SIG-M5 treated with dmso at 0.1 percent for 504 hours (cell line): Measurements from ENCODE around the gene RASGEF1C.

Experiments
- DNase-seq: peaks from one replicate; lab custom pipeline; 2025; ENCODE audit not compliant: unreplicated experiment; lab: John Stamatoyannopoulos, UW

RASGEF1C gene

GRCh38 chr5:180060192-180060591, 148.8 kb downstream of the RASGEF1C start:
- DNase-seq: no peak

DNA sequence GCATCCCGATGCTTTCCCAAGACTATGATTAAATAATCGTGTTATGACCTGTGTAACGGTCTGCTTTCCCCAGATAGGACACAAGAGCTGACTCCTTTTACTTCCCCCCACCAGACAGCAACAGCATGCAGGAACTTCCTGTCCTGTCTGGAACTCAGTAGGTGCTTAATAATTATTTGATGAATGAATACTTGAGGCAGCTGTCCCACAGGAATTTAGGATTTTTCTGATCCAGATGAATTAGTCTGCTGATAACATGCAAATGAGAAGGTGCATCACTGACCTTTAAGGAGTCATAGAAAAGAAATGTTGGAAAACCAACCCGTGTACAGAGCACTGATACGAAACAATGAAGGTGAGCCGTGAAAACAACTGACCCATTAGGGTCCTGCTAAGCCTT, 149.7 kb downstream of the RASGEF1C start:
- DNase-seq: no peak

GRCh38 chr5:180056153-180056552, 152.9 kb downstream of the RASGEF1C start:
- DNase-seq: no peak

- no peak for DNase-seq
These were observed 154.8 kb downstream of the RASGEF1C start for GRCh38 chr5:180054226-180054625.

GRCh38 chr5:180053061-180053602, 155.9 kb downstream of the RASGEF1C start:
- no peak for DNase-seq

GRCh38 chr5:180052211-180052818, 156.7 kb downstream of the RASGEF1C start:
- DNase-seq: no peak
